GM06990 (cell line): ENCODE data around the gene NAV3.
A peak's percentile ranks its signal among the peaks of the same experiment; 100 is the strongest.

Experiments used
- DNase-seq: peaks from one replicate; pipeline ENCODE4 v3.0.0-alpha.2; 2011; ENCODE audit not compliant: insufficient read length; ENCODE audit errors: extremely low read depth
- H3K27me3 ChIP-seq: replicated peaks from 2 replicates; pipeline ENCODE4 v1.6.0; 2011; ENCODE audit warnings: low read length; ENCODE audit not compliant: control insufficient read depth, insufficient read depth
- H3K36me3 ChIP-seq: 2 replicates; pipeline ENCODE4 v1.5.1; 2011; ENCODE audit warnings: low read length; ENCODE audit not compliant: control insufficient read depth, insufficient read depth
- H3K4me3 ChIP-seq: replicated peaks from 2 replicates; pipeline ENCODE4 v1.5.1; 2011; ENCODE audit warnings: low read depth, mild to moderate bottlenecking, control low read depth, low read length
- CTCF ChIP-seq: IDR thresholded peaks from 2 replicates; pipeline ENCODE4 v1.5.1; 2011; ENCODE audit warnings: low read length, control low read depth, mild to moderate bottlenecking, inconsistent platforms; ENCODE audit not compliant: insufficient read depth, poor library complexity, severe bottlenecking

Gene NAV3

GRCh38 chr12:77916276-77916675 lies 85.6 kb downstream of the NAV3 start:
- no peak for TF ChIP-seq CTCF
- DNase-seq = no peak
- no peaks in the 10 kb centered on the region for H3K27me3 ChIP-seq
- no peaks in the 10 kb centered on the region for H3K36me3 ChIP-seq
- no peak overlapping the region for H3K4me3 ChIP-seq

- no peak for DNase-seq
- H3K4me3 ChIP-seq = no peak overlapping the region
- H3K27me3 ChIP-seq = no peaks in the 10 kb centered on the region
- no peak for TF ChIP-seq CTCF
- H3K36me3 ChIP-seq = no peaks in the 10 kb centered on the region
Measured at GRCh38 chr12:77918046-77918445, 87.4 kb downstream of the NAV3 start.

GRCh38 chr12:77919450-77919849 lies 88.8 kb downstream of the NAV3 start:
- no peak for DNase-seq
- TF ChIP-seq CTCF = no peak
- H3K36me3 ChIP-seq = no peaks in the 10 kb centered on the region
- no peaks in the 10 kb centered on the region for H3K27me3 ChIP-seq
- H3K4me3 ChIP-seq = no peak overlapping the region

- no peak for TF ChIP-seq CTCF
- no peak overlapping the region for H3K4me3 ChIP-seq
- H3K27me3 ChIP-seq = no peaks in the 10 kb centered on the region
- H3K36me3 ChIP-seq = no peaks in the 10 kb centered on the region
- DNase-seq = no peak
Measured at GRCh38 chr12:77923882-77924281, 93.2 kb downstream of the NAV3 start.

GRCh38 chr12:77924703-77925102 lies 94.0 kb downstream of the NAV3 start:
- H3K27me3 ChIP-seq = no peaks in the 10 kb centered on the region
- no peak for TF ChIP-seq CTCF
- H3K36me3 ChIP-seq = no peaks in the 10 kb centered on the region
- H3K4me3 ChIP-seq = no peak overlapping the region
- no peak for DNase-seq

- TF ChIP-seq CTCF = peak; percentile 99
- no peaks in the 10 kb centered on the region for H3K36me3 ChIP-seq
- no peaks in the 10 kb centered on the region for H3K27me3 ChIP-seq
- peak; percentile 49 for DNase-seq
- H3K4me3 ChIP-seq = no peak overlapping the region
Measured at GRCh38 chr12:77925536-77926108, 94.9 kb downstream of the NAV3 start.
